Vagina (tissue), 2 donors: ENCODE data around the gene POC5.

Experiments
- CTCF ChIP-seq, 3 experiments: fragments of 450-650 bp in 2 of 3; fragments of 200-600 bp in 1 of 3; sonication (generic) in 1 of 3; IDR thresholded peaks; one replicate each; pipeline ENCODE4 v1.5.1; 2017 to 2019; ENCODE audit warnings: antibody characterized with exemption in 3 of 3, mild to moderate bottlenecking in 2 of 3, moderate library complexity in 2 of 3
- POLR2A ChIP-seq, 2 donors: fragments of 450-650 bp; IDR thresholded peaks; one replicate each; pipeline ENCODE4 v1.6.1; 2017; ENCODE audit warnings: antibody characterized with exemption in 2 of 2, mild to moderate bottlenecking in 2 of 2, moderate library complexity in 2 of 2

- no peak for TF ChIP-seq POLR2A (IDR thresholded peaks at IDR 0.05)
- TF ChIP-seq CTCF (IDR thresholded peaks at IDR 0.05), result no peak
Measured at GRCh38 chr5:75706775-75707174, 10.5 kb downstream of the POC5 start.
